ENCODE measurements around the gene AGO3. TPM values are rescaled to one million over a fixed set of nuclear protein-coding genes. Genes with fewer than 3 reads are reported as not detected.
"Not testable (repeated sequence)": the region's sequence is repeated elsewhere in the genome, so short reads cannot be mapped to it uniquely, and the experiment has no call there.

AGO3 gene
- total RNA-seq, 1 donor from 2014 or later: 33.9 TPM

GRCh38 chr1:35947547-35947946, 16.6 kb downstream of the AGO3 start:
- no peak for TF ChIP-seq CTCF (IDR thresholded peaks at IDR 0.05)
- Histone ChIP-seq H3K27ac (no peak overlapping the region), H3K4me3 (no peak overlapping the region), H3K27me3 (ENCODE audit: low read depth) (no peaks in the 10 kb centered on the region), H3K36me3 (peaks cover 11% of the 10 kb centered on the region), H3K4me1 (peaks cover 3% of the 10 kb centered on the region), H3K9me3 (no peaks in the 10 kb centered on the region)
- intact Hi-C loops (cut with DNase I): no loop called here
- DNase-seq (no peak), ATAC-seq (no peak)

GRCh38 chr1:35958558-35958957, 27.7 kb downstream of the AGO3 start:
- ATAC-seq: no peak
- no peaks in the 10 kb centered on the region for H3K4me1 ChIP-seq
- no peak overlapping the region for H3K4me3 ChIP-seq
- intact Hi-C loops (cut with DNase I): no loop called here
- no peaks in the 10 kb centered on the region for H3K27me3 ChIP-seq (ENCODE audit: low read depth)
- no peak for DNase-seq
- no peak overlapping the region for H3K27ac ChIP-seq
- H3K36me3 ChIP-seq: peaks cover 14% of the 10 kb centered on the region
- no peaks in the 10 kb centered on the region for H3K9me3 ChIP-seq
- TF ChIP-seq CTCF (IDR thresholded peaks at IDR 0.05): no peak

GRCh38 chr1:35959304-35959703, 28.4 kb downstream of the AGO3 start:
- TF ChIP-seq CTCF (IDR thresholded peaks at IDR 0.05): no peak
- peaks cover 14% of the 10 kb centered on the region for H3K36me3 ChIP-seq
- no peak overlapping the region for H3K27ac ChIP-seq
- no peaks in the 10 kb centered on the region for H3K27me3 ChIP-seq (ENCODE audit: low read depth)
- ATAC-seq (no peak), DNase-seq (no peak)
- intact Hi-C loops (cut with DNase I): no loop called here
- no peak overlapping the region for H3K4me3 ChIP-seq
- H3K4me1 ChIP-seq: no peaks in the 10 kb centered on the region
- no peaks in the 10 kb centered on the region for H3K9me3 ChIP-seq

- intact Hi-C loops (cut with DNase I): no loop called here
- Histone ChIP-seq H3K36me3 (peaks cover 11% of the 10 kb centered on the region), H3K4me3 (no peak overlapping the region), H3K4me1 (no peaks in the 10 kb centered on the region), H3K9me3 (no peaks in the 10 kb centered on the region), H3K27me3 (ENCODE audit: low read depth) (no peaks in the 10 kb centered on the region), H3K27ac (no peak overlapping the region)
- no peak for TF ChIP-seq CTCF (IDR thresholded peaks at IDR 0.05)
- DNase-seq (no peak), ATAC-seq (no peak)
Measured at GRCh38 chr1:35962952-35963351, 32.0 kb downstream of the AGO3 start.

GRCh38 chr1:35964277-35964676, 33.4 kb downstream of the AGO3 start:
- ATAC-seq; H3K4me3 ChIP-seq; H3K27ac ChIP-seq; H3K9me3 ChIP-seq; H3K27me3 ChIP-seq (ENCODE audit: low read depth); H3K4me1 ChIP-seq; intact Hi-C loops (cut with DNase I); DNase-seq: not testable (repeated sequence)
- H3K36me3 ChIP-seq: peaks cover 19% of the 10 kb centered on the region

- no peak for TF ChIP-seq CTCF (IDR thresholded peaks at IDR 0.05)
- Histone ChIP-seq H3K4me1 (no peaks in the 10 kb centered on the region), H3K4me3 (no peak overlapping the region), H3K27me3 (ENCODE audit: low read depth) (no peaks in the 10 kb centered on the region), H3K9me3 (no peaks in the 10 kb centered on the region), H3K27ac (no peak overlapping the region), H3K36me3 (peaks cover 34% of the 10 kb centered on the region)
- intact Hi-C loops (cut with DNase I): no loop called here
- ATAC-seq (no peak), DNase-seq (no peak)
Measured at GRCh38 chr1:35968396-35968795, 37.5 kb downstream of the AGO3 start.

Measured in lower lobe of right lung (tissue), 2 donors.